Lower leg skin (tissue), 3 donors: Measurements from ENCODE around the gene RIMKLB.

Source experiments
- CTCF ChIP-seq, 3 donors: fragments of 450-650 bp; IDR thresholded peaks; one replicate each; pipeline ENCODE4 v1.5.1; 2016; ENCODE audit warnings: antibody characterized with exemption in 3 of 3, mild to moderate bottlenecking in 3 of 3, moderate library complexity in 2 of 3
- POLR2A ChIP-seq, 2 donors: fragments of 450-650 bp; IDR thresholded peaks; one replicate each; pipeline ENCODE4 v1.6.1; 2016 to 2017; ENCODE audit warnings: antibody characterized with exemption in 2 of 2, mild to moderate bottlenecking in 1 of 2, moderate library complexity in 1 of 2

GRCh38 chr12:8697120-8697475, 693 bp upstream of the RIMKLB start:
- TF ChIP-seq CTCF (IDR thresholded peaks at IDR 0.05) (no peak), POLR2A (IDR thresholded peaks at IDR 0.05) (no peak)
